HCT116 (cell line): ENCODE measurements around the gene SMAGP. TPM values are rescaled to one million over a fixed set of nuclear protein-coding genes. Genes with fewer than 3 reads are reported as not detected.

Experiments
- ATAC-seq: fragments of 200-7000 bp; cut with Tn5 transposase; 2 replicates; pipeline ENCODE4 v1.9.1; 2020; ENCODE audit warnings: mild to moderate bottlenecking, moderate library complexity
- BruUV-seq: library from RNA; stranded (reverse); fragments of 400-500 nt; replicated peaks from 2 replicates; lab custom pipeline; 2021; lab: Mats Ljungman, UMichigan
- CTCF ChIA-PET: fragments of 300-600 bp; sonication (Branson Sonifier 250); formaldehyde crosslinking; loops from one replicate; lab custom pipeline; 2021; ENCODE audit warnings: antibody characterized with exemption; lab: Charles Lee
- POLR2A ChIA-PET: fragments of 300-600, 350-600 bp; sonication (Branson Sonifier 250); formaldehyde crosslinking; loops from one replicate; lab custom pipeline; 2021; ENCODE audit warnings: antibody characterized with exemption; lab: Charles Lee
- RAD21 ChIA-PET, 2 experiments: fragments of 300-600 bp; sonication (Branson Sonifier 250); formaldehyde crosslinking; loops; one replicate each; lab custom pipeline; 2023; ENCODE audit warnings: low total read pairs in 2 of 2; ENCODE audit not compliant: uncharacterized antibody in 2 of 2, unreplicated experiment in 2 of 2, low non-redundant PET in 1 of 2; lab: Charles Lee
- DNase-seq: peaks from one replicate; pipeline ENCODE4 v3.0.0-alpha.2; 2010; ENCODE audit warnings: low read depth, low spot score
- H2AFZ ChIP-seq: fragments of 200-600 bp; shearing (Covaris generic), sonication (generic); 2 replicates; pipeline ENCODE4 v1.6.1; 2017; ENCODE audit warnings: low read depth, mixed run types, mixed read lengths, antibody characterized with exemption, low read length; ENCODE audit not compliant: poor library complexity, severe bottlenecking
- H3K27ac ChIP-seq: 2 replicates; pipeline ENCODE4 v1.5.1; 2012; ENCODE audit warnings: low read depth, low read length
- H3K27me3 ChIP-seq: fragments of 200-600 bp; sonication (generic); 2 replicates; pipeline ENCODE4 v1.6.1; 2016; ENCODE audit warnings: mixed run types, low read length, mixed read lengths; ENCODE audit not compliant: insufficient read depth
- H3K36me3 ChIP-seq, 2 experiments: fragments of 200-500 bp in 1 of 2; fragments of 200-600 bp in 1 of 2; sonication (Bioruptor generic) in 1 of 2; sonication (generic) in 1 of 2; 2 replicates each; pipeline versions ENCODE4 v1.5.1 to v1.6.1; 2014 to 2016; ENCODE audit warnings: low read length in 2 of 2, inconsistent platforms in 1 of 2, mixed read lengths in 1 of 2, mixed run types in 1 of 2; ENCODE audit not compliant: insufficient read depth in 2 of 2, control insufficient read depth in 1 of 2
- H3K4me1 ChIP-seq, 2 experiments: fragments of 200-600 bp in 1 of 2; sonication (generic) in 1 of 2; 2 replicates each; pipeline versions ENCODE4 v1.5.1 to v1.6.1; 2012 to 2017; ENCODE audit warnings: low read length in 2 of 2, inconsistent platforms in 1 of 2, mild to moderate bottlenecking in 1 of 2, mixed read lengths in 1 of 2, mixed run types in 1 of 2, moderate library complexity in 1 of 2; ENCODE audit not compliant: insufficient read depth in 2 of 2, control insufficient read depth in 1 of 2
- H3K4me2 ChIP-seq: fragments of 200-600 bp; sonication (generic); 2 replicates; pipeline ENCODE4 v1.6.1; 2017; ENCODE audit warnings: mixed run types, low read length, mixed read lengths
- H3K4me3 ChIP-seq, 2 experiments: fragments of 200-600 bp in 1 of 2; sonication (generic) in 1 of 2; replicated peaks in 1 of 2; 2 replicates each; pipeline ENCODE4 v1.5.1; 2011 to 2016; ENCODE audit warnings: low read length in 2 of 2, control low read depth in 1 of 2, low read depth in 1 of 2, mild to moderate bottlenecking in 1 of 2, mixed read lengths in 1 of 2, mixed run types in 1 of 2
- H3K79me2 ChIP-seq: fragments of 200-600 bp; sonication (generic); 2 replicates; pipeline ENCODE4 v1.6.1; 2017; ENCODE audit warnings: mild to moderate bottlenecking, mixed run types, low read length, moderate library complexity, mixed read lengths; ENCODE audit not compliant: insufficient read depth
- H3K9ac ChIP-seq: fragments of 200-600 bp; sonication (generic); 2 replicates; pipeline ENCODE4 v1.6.1; 2016; ENCODE audit warnings: low read length, mixed read lengths
- H3K9me2 ChIP-seq: fragments of 200-600 bp; sonication (generic), shearing (Covaris generic); 2 replicates; pipeline ENCODE4 v1.6.1; 2017; ENCODE audit warnings: mixed run types, mild to moderate bottlenecking, moderate library complexity; ENCODE audit not compliant: insufficient read depth
- H3K9me3 ChIP-seq, 2 experiments: fragments of 200-500 bp in 1 of 2; fragments of 200-600 bp in 1 of 2; sonication (Bioruptor generic) in 1 of 2; sonication (generic) in 1 of 2; 2 replicates each; pipeline ENCODE4 v1.6.1; 2014 to 2017; ENCODE audit warnings: low read length in 2 of 2, mixed read lengths in 2 of 2, inconsistent platforms in 1 of 2, low read depth in 1 of 2, mild to moderate bottlenecking in 1 of 2, mixed run types in 1 of 2, moderate library complexity in 1 of 2; ENCODE audit not compliant: control insufficient read depth in 1 of 2, insufficient read depth in 1 of 2
- H4K20me1 ChIP-seq: fragments of 200-600 bp; sonication (generic), shearing (Covaris generic); 2 replicates; pipeline ENCODE4 v1.6.1; 2017; ENCODE audit warnings: mixed run types, mild to moderate bottlenecking, moderate library complexity; ENCODE audit not compliant: insufficient read depth
- CBX3 ChIP-seq: IDR thresholded peaks from 2 replicates; pipeline ENCODE4 v1.6.1; 2012; ENCODE audit warnings: low read depth
- EGR1 ChIP-seq: IDR thresholded peaks from 2 replicates; pipeline ENCODE4 v1.6.1; 2012; ENCODE audit warnings: low read depth
- ELF1 ChIP-seq: IDR thresholded peaks from 2 replicates; pipeline ENCODE4 v1.6.1; 2012; ENCODE audit warnings: low read depth, borderline replicate concordance
- EZH2 ChIP-seq: fragments of 200-600 bp; sonication (generic); IDR thresholded peaks from 2 replicates; pipeline ENCODE4 v1.6.1; 2017; ENCODE audit warnings: antibody characterized with exemption, mixed run types
- EZH2phosphoT487 ChIP-seq: fragments of 200-600 bp; IDR thresholded peaks from 2 replicates; pipeline ENCODE4 v1.6.1; 2018; ENCODE audit warnings: antibody characterized with exemption, borderline replicate concordance
- FOSL1 ChIP-seq: IDR thresholded peaks from 2 replicates; pipeline ENCODE4 v1.6.1; 2012; ENCODE audit warnings: low read depth
- POLR2AphosphoS5 ChIP-seq: IDR thresholded peaks from 2 replicates; pipeline ENCODE4 v1.6.1; 2011; ENCODE audit warnings: mild to moderate bottlenecking, low read depth, low read length, moderate library complexity
- RAD21 ChIP-seq: IDR thresholded peaks from 2 replicates; pipeline ENCODE4 v1.6.1; 2012; ENCODE audit warnings: low read depth, mild to moderate bottlenecking
- SIN3A ChIP-seq: IDR thresholded peaks from 2 replicates; pipeline ENCODE4 v1.6.1; 2012; ENCODE audit warnings: low read depth
- SP1 ChIP-seq: IDR thresholded peaks from 2 replicates; pipeline ENCODE4 v1.6.1; 2012; ENCODE audit warnings: low read depth
- TCF7L2 ChIP-seq: IDR thresholded peaks from 2 replicates; pipeline ENCODE4 v1.7.0; 2011; ENCODE audit warnings: borderline replicate concordance, inconsistent platforms; ENCODE audit not compliant: insufficient read depth, insufficient read length; ENCODE audit errors: extremely low read depth
- YY1 ChIP-seq: IDR thresholded peaks from 2 replicates; pipeline ENCODE4 v1.6.1; 2011; ENCODE audit warnings: low read length, low read depth, moderate library complexity, mild to moderate bottlenecking; ENCODE audit not compliant: insufficient replicate concordance; ENCODE audit errors: extremely low read depth
- ZFX ChIP-seq: fragments of 450-650 bp; IDR thresholded peaks from 2 replicates; pipeline ENCODE4 v1.6.1; 2017
- ZNF274 ChIP-seq: fragments of 200-500 bp; sonication (Bioruptor generic); IDR thresholded peaks from 2 replicates; pipeline ENCODE4 v1.6.1; 2014; ENCODE audit warnings: mild to moderate bottlenecking, low read depth, low read length, inconsistent platforms
- intact Hi-C: fragments of 100-400 bp; cut with micrococcal nuclease; formaldehyde crosslinking; loops from 2 replicates; pipeline ENCODE4 v1.10.0; 2022
- total RNA-seq: library from RNA; stranded (reverse); gene quantifications from one replicate; pipeline ENCODE4 v1.2.1, GENCODE V29; 2021; ENCODE audit not compliant: unreplicated experiment
- TF ChIP-seq, protein P1 (sequence below): IDR thresholded peaks from 2 replicates; pipeline ENCODE4 v1.6.1; 2012; ENCODE audit warnings: low read depth
- TF ChIP-seq, protein P2 (sequence below): IDR thresholded peaks from 2 replicates; pipeline ENCODE4 v1.6.1; 2012
- TF ChIP-seq, protein P3 (sequence below): IDR thresholded peaks from 2 replicates; pipeline ENCODE4 v1.6.1; 2011; ENCODE audit warnings: mild to moderate bottlenecking, low read length, moderate library complexity; ENCODE audit not compliant: insufficient replicate concordance; ENCODE audit errors: extremely low read depth
- TF ChIP-seq, protein P4 (sequence below), 3 experiments: fragments of 200-600 bp in 1 of 3; sonication (generic) in 1 of 3; IDR thresholded peaks in 2 of 3; conservative IDR thresholded peaks in 1 of 3; 2 replicates each; pipeline ENCODE4 v1.5.1; 2012 to 2017; ENCODE audit warnings: low read depth in 2 of 3, low read length in 2 of 3, antibody characterized with exemption in 1 of 3, borderline replicate concordance in 1 of 3, control low read depth in 1 of 3, mild to moderate bottlenecking in 1 of 3, mixed read lengths in 1 of 3, mixed run types in 1 of 3, moderate library complexity in 1 of 3; ENCODE audit not compliant: insufficient read depth in 1 of 3
- TF ChIP-seq, protein P5 (sequence below): IDR thresholded peaks from 2 replicates; pipeline ENCODE4 v1.6.1; 2012

Gene SMAGP
- total RNA-seq, 1 experiment from 2014 or later, result 39.9 TPM

DNA sequence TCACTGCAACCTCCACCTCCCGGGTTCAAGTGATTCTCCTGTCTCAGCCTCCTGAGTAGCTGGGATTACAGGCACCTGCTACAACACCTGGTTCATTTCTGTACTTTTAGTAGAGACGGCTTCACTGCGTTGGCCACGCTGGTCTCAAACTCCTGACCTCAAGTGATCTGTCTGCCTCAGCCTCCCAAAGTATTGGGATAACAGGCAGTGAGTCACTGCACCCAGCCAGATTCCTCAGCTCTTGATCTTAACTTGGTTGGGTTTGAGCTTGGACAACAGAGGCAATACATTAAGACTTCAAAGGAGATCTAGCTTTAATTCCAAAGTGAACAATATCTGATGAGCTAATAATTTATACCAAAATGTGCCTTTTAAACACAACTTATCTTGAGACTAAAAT lies 25.9 kb downstream of the SMAGP start:
- no peak overlapping the region for H3K4me3 ChIP-seq
- H3K9ac ChIP-seq, result no peak overlapping the region
- no peaks in the 10 kb centered on the region; the same call in 1 of the 2 replicates for H4K20me1 ChIP-seq
- ATAC-seq, result no peak
- H3K27ac ChIP-seq, result no peak overlapping the region
- peaks cover 5 to 13% of the 10 kb centered on the region in 2 experiments; a peak in 2 of 4 replicates for H3K4me1 ChIP-seq
- no peaks in the 10 kb centered on the region for H3K27me3 ChIP-seq
- no peaks in the 10 kb centered on the region for H3K9me2 ChIP-seq
- intact Hi-C loops, result no loop called here
- ChIA-PET CTCF (interaction anchor here (1.9 kb wide), 1 partner anchor 9 kb away, joined by 7 read pairs; no protein-coding TSS in a partner anchor), RAD21 (interaction anchor here (0.7 to 1.2 kb wide), 2 partner anchors 97 to 106 kb away, joined by 4 read pairs; no protein-coding TSS in a partner anchor), POLR2A (interaction anchor here (0.9 kb wide), 1 partner anchor 9 kb away, joined by 4 read pairs; no protein-coding TSS in a partner anchor)
- BruUV-seq, result no TSS peak
- H3K9me3 ChIP-seq, result no peaks in the 10 kb centered on the region
- H3K36me3 ChIP-seq, result peaks cover 40 to 45% of the 10 kb centered on the region in 2 experiments
- TF ChIP-seq, protein P1, sequence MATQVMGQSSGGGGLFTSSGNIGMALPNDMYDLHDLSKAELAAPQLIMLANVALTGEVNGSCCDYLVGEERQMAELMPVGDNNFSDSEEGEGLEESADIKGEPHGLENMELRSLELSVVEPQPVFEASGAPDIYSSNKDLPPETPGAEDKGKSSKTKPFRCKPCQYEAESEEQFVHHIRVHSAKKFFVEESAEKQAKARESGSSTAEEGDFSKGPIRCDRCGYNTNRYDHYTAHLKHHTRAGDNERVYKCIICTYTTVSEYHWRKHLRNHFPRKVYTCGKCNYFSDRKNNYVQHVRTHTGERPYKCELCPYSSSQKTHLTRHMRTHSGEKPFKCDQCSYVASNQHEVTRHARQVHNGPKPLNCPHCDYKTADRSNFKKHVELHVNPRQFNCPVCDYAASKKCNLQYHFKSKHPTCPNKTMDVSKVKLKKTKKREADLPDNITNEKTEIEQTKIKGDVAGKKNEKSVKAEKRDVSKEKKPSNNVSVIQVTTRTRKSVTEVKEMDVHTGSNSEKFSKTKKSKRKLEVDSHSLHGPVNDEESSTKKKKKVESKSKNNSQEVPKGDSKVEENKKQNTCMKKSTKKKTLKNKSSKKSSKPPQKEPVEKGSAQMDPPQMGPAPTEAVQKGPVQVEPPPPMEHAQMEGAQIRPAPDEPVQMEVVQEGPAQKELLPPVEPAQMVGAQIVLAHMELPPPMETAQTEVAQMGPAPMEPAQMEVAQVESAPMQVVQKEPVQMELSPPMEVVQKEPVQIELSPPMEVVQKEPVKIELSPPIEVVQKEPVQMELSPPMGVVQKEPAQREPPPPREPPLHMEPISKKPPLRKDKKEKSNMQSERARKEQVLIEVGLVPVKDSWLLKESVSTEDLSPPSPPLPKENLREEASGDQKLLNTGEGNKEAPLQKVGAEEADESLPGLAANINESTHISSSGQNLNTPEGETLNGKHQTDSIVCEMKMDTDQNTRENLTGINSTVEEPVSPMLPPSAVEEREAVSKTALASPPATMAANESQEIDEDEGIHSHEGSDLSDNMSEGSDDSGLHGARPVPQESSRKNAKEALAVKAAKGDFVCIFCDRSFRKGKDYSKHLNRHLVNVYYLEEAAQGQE, result no peak
- no peak for TF ChIP-seq FOSL1
- no peak for TF ChIP-seq EZH2phosphoT487
- TF ChIP-seq RAD21, result no peak
- no peak for TF ChIP-seq ELF1
- no peak for TF ChIP-seq EGR1
- no peak for TF ChIP-seq CBX3
- no peak for TF ChIP-seq ZNF274
- TF ChIP-seq, protein P2, sequence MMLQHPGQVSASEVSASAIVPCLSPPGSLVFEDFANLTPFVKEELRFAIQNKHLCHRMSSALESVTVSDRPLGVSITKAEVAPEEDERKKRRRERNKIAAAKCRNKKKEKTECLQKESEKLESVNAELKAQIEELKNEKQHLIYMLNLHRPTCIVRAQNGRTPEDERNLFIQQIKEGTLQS, result no peak
- TF ChIP-seq TCF7L2, result no peak
- no peak for TF ChIP-seq SIN3A
- TF ChIP-seq, protein P3, sequence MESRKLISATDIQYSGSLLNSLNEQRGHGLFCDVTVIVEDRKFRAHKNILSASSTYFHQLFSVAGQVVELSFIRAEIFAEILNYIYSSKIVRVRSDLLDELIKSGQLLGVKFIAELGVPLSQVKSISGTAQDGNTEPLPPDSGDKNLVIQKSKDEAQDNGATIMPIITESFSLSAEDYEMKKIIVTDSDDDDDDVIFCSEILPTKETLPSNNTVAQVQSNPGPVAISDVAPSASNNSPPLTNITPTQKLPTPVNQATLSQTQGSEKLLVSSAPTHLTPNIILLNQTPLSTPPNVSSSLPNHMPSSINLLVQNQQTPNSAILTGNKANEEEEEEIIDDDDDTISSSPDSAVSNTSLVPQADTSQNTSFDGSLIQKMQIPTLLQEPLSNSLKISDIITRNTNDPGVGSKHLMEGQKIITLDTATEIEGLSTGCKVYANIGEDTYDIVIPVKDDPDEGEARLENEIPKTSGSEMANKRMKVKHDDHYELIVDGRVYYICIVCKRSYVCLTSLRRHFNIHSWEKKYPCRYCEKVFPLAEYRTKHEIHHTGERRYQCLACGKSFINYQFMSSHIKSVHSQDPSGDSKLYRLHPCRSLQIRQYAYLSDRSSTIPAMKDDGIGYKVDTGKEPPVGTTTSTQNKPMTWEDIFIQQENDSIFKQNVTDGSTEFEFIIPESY, result no peak
- no peak for TF ChIP-seq POLR2AphosphoS5
- TF ChIP-seq, protein P4, sequence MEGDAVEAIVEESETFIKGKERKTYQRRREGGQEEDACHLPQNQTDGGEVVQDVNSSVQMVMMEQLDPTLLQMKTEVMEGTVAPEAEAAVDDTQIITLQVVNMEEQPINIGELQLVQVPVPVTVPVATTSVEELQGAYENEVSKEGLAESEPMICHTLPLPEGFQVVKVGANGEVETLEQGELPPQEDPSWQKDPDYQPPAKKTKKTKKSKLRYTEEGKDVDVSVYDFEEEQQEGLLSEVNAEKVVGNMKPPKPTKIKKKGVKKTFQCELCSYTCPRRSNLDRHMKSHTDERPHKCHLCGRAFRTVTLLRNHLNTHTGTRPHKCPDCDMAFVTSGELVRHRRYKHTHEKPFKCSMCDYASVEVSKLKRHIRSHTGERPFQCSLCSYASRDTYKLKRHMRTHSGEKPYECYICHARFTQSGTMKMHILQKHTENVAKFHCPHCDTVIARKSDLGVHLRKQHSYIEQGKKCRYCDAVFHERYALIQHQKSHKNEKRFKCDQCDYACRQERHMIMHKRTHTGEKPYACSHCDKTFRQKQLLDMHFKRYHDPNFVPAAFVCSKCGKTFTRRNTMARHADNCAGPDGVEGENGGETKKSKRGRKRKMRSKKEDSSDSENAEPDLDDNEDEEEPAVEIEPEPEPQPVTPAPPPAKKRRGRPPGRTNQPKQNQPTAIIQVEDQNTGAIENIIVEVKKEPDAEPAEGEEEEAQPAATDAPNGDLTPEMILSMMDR (IDR thresholded peaks at IDR 0.05 in 2 of 3, conservative IDR thresholded peaks at IDR 0.05 in 1 of 3; ENCODE audit: borderline replicate concordance in 1 of 3, insufficient read depth in 1 of 3, low read depth in 2 of 3, low read length in 2 of 3), result no peak
- TF ChIP-seq, protein P5, sequence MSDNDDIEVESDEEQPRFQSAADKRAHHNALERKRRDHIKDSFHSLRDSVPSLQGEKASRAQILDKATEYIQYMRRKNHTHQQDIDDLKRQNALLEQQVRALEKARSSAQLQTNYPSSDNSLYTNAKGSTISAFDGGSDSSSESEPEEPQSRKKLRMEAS, result no peak
- no peak for TF ChIP-seq YY1
- TF ChIP-seq EZH2, result no peak
- TF ChIP-seq SP1, result no peak
- TF ChIP-seq ZFX, result no peak
- H3K79me2 ChIP-seq, result peaks cover 26% of the 10 kb centered on the region
- H2AFZ ChIP-seq, result no peak overlapping the region
- DNase-seq, result no peak
- no peak overlapping the region for H3K4me2 ChIP-seq
